Activated CD4-positive, alpha-beta T cell treated with anti-CD3 and anti-CD28 coated beads, Interleukin-2, amount 50 U/mL, for 4 hours (primary cell): ENCODE measurements around the gene KDELR1.
"Not testable (repeated sequence)": the region's sequence is repeated elsewhere in the genome, so short reads cannot be mapped to it uniquely, and the experiment has no call there.

Experiments
- DNase-seq, 2 experiments: peaks; one replicate each; pipeline ENCODE4 v3.0.0-alpha.2; 2020

KDELR1 gene

DNA sequence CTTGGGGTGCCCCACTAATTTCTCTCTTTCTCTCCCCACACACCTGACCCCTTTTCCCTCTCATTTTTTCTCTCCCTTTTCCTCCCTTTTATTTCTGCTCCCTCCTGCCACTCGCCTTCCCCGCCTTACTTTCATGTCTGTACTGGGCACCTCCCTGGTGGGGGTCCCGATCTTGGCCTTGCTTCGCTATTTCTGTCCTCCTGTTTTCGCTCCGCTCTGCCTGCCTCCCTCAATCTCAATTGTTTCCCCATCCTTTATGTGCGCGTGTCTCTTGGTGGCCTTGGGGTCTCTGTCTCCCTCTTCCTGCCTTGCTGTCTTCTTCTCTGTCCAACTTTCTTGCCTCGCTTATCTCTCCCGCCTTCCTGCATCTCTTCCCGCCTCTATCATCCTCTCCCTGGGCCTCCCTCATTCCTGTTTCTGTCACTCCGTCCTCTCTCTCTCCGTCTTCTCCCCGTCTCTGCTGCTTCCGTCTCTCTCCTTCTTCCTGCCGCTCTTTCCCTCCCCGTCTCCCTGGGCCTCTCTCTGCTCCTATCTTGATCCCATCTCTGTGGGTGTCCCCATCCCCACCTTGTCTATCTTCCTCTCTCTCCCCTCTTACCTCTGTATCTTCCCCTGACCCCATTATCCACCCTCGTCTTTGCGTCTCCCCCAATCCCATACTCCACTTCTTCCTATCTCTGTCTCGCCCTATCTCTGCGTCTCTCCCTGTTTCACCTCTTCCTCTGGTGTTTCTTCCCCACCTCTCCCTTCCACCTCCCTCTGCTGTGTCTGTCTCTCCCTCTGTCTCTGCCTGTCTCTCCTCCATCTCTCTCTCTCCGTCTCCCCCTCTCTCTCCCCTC is 6.1 kb upstream of the KDELR1 start:
- no peak for DNase-seq

DNA sequence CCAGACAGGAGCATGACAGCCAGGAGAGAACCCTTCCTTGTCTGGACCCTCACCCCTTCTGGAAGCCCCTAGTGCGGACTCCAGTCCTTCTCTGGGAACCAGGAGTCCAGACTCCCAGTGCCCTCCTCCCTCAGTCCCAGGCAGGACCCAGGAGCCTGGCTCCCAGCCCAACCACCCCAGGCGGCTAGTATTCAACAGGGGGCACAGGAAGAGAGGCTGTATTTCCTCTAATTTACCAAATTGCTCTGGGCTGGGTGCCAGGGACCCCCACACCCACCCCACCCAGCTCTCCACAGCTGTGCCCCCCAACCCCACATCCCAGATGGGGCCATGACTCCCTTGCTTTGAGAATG is 5.4 kb upstream of the KDELR1 start:
- DNase-seq: no peak

DNA sequence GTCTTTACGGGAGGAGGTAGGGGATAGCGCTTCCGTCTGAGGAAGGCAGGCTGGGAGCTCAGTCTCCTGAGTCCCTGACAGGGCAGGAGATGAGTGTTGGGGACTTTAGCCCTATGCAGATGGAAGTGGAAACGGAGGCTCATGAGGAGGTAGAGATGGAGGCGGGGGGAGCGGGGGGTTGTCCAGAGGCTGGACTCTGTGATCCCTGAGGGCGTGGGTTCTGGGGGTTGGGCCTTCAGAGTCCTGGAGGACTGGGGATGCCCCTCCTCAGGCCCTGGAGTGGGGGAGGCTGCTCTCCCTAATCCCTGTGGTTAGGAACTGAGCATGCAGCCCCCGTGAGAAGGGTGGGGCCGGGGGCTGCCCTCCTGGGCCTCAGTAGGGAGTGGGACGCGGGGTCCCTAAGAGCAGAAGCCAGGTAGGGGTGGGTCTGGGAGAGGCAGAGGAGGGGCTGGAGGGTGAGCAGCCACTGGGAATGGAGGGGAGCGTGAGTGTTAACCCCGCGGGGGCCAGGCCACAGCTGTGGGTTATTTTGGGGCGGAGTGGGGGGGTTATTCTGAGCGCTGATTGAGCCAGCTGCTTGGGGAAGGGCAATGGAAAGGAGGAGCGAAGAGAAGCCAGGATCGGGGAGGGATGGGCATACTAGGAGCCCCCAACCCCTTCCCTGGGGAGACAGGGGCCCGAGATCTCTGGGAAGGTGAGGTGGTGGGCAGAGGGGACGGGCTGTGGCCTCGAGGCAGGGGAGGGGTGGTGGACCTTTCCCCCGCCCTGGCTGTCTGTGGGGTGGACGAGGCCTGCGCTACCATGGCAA is 4.9 kb upstream of the KDELR1 start:
- no peak for DNase-seq

DNA sequence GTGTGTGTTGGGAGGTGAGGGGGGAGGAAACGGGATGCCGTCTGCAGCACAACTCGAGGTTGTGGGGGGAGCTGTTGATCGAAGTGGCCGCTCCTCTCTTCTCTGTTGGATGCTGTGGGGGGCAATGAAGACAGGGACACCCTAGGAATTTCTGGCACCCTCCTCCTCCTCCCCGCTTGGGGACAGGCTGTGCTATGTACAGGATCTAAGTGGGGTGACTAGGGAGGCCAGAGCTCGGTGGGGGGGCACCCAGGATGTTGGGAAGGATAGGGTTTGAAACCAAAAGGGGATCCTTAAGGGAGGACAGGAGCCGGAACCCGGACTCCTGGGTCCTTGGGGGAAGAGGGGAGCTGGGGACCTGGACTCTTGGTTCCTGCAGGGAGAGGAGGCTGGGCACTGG is 4.1 kb upstream of the KDELR1 start:
- DNase-seq: no peak

DNA sequence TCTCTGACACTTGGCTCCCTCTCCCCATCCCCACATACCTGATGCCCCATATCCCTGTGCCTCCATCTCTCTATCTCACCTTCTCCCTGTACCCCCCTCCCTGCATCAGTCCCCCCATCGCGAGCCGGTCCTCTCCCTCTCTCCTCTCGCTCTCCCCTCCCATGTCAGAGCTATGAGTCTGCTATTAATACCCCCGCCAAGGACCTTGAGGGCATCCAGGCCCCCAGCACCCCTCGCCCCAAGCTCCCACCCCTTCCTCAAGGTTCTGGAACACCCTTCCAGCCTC is 3.8 kb upstream of the KDELR1 start:
- DNase-seq: no peak

DNA sequence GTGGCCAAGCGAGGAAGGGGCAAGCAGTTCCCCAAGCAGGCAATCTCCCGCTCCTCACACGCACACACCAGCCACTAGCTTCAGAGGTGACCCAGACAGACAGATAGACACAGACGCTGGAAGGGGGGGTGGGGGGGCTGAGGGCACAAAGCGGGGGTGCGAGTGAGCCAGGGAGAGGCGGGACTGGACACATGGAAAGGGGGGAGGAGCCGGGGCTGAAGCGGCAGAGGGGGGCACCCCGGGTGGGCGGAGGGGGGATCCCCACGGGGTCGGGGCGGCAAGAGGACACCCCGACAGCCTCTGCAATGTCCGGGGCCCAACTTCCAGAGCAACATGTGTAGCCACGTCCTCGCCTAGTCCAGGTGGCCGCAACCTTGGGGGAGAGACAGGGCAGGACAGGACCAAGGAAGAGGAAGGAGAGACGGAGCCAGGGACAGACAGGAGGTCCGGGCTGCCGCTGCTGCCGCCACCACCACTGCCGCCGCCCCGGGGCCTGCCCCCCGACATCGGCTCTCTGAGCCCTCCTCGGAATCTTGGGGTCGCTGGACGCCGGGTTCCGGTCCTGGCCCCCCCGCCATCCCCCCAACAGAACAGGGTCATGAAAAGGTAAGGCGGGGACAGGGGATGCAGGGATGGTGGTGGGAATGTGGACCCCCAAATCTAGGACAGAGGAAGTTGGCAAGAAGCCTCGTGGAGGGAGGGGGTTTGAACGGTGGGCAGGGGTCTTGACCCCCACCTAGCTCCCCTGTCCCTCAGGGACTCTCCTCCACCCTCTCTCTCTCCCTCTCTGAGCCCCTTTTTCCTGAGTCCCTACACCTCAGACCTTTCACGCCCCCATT is 3.2 kb upstream of the KDELR1 start:
- DNase-seq: no peak

DNA sequence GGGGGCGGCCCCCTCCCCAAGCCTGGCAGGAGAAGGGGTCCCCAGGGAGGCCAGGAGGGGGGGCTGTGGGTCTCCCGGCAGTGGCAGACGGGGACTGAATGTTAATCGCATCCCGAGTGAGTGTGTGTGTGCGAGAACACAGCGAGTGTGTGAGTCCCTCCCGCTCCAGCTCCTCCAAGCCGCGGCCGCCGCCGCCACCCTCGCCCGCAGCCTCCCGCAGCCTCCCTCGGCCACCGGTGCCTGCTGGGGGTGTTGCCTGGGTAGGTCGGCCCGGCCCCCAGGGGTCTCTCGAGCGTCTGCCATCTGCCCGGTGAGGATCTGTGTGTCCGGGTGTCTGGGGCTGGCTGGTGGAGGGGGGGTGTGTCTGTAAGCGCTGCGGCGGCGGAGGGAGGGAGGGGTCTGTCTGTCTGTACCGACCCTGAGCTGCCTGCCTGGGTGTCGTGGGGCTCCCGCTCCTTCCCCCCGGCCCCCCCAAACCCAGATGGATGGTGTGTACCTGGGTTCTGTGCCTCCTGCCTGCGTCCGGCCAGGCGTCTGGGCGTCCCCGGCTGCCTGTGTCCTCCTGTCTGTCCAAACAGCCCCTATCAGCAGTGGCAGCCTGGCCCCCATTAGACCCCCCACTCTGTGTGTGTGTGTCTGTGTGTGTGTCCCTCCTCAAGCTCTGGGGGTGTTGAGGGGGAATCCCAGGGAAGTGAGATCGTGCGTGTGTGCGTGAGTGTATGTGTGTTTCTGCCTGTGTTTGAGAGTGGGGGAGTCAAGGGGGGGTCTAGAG is 2.4 kb upstream of the KDELR1 start, which contains the start of gene GRIN2D:
GRIN2D (plus strand) TSS at position 110 of the 772 bp plus-strand sequence. CDS start 4,725 bp downstream, outside the sequence.
- DNase-seq: no peak

DNA sequence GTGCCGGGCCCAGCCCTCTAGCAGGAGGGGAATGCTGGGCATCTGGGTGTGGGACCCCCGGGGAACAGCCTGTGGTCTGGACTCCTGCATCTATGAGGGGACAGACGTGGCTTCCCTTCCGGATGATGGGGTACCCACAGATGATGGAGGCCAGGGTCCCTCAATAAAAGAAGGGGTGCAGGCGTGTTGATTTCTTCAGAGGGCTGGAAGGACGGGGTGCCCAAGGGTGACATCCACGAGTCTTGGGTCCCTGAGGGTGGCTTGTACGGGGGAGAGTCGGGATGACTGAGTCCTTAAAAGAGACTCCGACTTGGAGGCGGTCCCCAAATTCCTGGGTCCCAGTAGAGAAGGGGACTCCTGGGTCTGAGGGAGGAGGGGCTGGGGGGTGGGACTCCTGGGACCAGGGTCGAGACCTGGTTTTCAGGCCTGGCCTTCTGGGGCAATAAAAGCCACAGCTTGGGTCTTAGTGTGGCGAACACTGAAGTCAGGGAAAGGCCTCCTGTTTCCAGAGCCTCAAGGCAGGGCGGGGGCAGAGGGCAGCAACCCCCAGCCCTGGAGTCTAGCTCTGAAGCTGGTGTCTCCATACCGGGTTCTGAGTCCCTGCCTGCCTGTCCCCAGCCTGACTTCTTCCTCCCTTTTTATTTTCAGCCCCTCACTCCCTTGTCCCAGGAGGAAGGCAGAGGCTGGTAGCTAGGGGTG is 1.7 kb upstream of the KDELR1 start:
- DNase-seq: no peak

DNA sequence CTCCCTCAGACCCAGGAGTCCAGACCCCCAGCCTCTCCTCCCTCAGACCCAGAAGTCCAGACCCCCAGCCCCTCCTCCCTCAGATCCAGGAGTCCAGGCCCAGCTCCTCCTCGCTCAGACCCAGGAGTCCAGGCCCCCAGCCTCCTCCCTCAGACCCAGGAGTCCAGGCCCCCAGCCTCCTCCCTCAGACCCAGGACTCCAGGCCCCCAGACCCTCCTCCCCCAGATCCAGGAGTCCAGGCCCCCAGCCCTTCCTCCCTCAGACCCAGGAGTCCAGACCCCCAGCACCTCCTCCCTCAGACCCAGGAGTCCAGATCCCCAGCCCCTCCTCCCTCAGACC is 624 bp upstream of the KDELR1 start:
- not testable (repeated sequence) for DNase-seq

DNA sequence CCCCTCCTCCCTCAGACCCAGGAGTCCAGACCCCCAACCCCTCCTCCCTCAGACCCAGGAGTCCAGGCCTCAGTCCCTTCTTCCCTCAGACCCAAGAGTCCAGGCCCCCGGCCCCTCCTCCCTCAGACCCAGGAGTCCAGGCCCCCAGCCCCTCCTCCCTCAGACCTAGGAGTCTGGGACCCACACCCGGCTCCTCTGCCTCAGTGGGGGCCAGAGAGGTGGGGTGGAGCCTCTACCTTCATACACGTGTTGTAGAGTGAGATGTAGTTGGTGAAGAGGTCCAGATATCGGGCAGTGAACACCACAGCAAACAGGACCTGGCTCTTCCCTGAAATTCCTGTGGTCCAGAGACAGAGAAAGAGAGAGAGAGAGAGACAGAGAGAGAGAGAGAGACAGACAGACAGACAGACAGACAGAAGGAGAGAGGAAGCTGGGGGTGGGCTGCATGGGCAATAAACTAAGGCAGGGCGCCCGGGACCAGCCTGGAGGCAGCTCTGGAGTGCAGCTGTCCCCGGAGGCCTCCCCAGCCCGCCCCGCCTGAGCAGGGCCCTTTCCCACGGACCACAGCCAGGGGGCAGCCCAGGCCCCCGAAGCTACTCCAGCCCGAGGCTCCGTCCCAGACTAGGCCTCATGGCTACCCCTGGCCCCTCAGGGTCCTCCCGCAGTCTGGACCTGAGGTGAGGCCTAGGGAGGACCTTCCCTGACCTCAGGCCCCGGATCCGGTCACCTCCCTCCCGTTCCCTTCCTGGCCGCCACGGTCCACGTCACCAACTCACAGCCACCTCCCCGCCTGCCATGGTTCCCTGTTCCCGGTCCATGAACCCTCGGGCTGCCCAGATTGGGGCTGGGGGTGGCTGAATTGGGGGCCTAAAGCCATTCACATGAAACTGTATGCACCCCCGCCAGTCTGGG is 907 bp downstream of the KDELR1 start:
- peak; percentile 58 to 59 for DNase-seq

DNA sequence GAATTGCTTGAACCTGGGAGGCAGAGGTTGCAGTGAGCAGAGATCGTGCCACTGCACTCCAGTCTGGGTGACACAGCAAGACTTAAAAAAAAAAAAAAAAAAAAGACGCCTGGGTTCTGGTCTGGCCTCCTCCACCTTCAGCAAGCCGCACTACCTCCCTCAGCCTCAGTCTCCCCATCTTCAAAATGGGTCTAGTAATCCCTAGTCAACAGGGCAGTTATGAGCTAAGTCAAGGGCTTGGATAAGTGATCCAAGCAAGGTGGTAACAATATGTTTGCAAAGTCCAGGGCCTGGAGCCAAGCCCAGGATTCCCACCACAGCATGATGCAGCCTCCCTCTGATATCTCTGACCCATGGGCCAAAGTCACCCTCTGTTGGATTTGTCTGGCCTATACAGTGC is 4.4 kb downstream of the KDELR1 start:
- no peak for DNase-seq

DNA sequence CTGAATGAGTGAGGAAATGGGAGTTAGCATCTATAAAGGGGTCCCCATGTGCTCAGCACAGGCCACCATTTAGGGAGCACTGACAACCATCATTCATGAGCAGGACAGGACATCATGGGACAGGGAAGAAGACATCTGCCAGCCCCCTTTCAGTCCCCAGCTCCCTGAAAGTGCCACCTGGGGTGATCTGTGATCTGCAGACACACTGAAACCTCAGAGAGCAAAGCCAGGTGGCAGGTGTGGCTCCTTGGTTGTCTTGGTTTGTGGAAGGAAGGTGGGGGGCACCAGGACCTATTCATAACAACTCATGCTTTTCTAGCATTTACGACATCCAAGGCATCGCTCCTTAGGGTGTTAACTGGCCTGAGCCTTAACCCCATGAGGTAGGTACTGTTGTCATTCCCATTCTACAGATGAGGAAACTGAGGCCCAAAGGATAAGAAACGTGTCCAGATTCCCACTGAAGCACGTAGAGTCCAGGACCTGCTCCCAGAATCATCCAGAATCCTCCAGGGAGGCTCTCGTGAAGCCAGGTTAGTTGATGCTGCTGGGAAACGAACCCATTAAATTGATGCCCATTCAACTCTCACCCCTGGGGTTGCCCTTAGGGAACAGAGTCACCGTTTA is 5.8 kb downstream of the KDELR1 start:
- no peak for DNase-seq

DNA sequence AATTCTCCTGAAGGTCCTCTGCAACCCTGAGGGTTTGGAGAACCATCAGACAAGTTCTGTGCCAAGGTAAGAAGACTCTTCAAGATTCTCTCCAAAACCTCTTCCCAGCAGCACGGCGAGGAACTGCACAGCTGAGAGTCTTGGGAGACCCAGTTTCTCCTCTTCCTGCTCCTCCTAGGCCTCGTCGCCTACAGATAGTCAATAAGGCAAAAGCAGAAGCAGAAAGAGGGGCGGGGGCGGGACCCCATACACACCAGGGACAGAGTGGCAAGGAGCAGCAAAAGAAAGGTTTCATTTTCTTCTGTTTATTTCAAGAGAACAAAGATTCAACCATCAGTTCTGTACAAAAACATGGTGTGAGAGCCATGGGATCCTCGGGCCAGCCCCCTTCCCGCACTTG is 9.1 kb downstream of the KDELR1 start:
- no peak for DNase-seq

DNA sequence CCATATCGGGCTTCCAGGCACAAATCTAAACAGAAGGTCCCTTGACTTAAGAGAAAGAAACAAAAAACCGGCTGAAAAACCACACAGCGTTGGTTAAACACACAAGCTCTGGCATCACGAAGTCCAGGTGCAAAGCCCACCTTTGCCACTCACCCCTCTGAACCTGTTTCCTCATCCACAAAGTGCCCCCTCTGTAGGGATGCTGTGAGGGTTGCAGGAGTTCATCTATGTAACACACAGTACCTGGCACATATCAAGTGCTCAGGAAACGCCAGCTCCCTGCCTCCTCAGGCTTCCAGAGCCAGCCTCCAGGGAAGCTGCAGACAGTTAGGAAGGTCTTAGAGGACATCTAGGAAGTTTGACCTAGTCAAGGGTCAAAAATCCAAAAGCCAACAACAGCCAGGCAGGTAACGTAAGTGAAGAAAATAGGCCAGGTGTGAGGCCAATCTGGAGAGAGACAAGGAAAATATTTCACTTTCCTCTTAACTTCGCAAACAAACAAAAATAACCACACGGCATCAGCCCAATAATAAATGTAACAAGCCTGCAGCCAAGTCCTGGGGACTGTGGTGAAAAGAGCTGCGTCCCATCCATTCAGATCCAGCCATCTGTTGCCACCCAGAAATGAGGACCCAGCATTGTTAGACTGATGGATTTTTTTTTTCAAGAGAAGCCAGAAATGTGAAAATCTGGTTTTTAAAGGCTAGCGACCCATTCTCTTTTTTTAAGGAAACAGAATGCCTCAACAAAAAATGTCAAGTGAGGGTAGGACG is 10.0 kb downstream of the KDELR1 start:
- DNase-seq: no peak

DNA sequence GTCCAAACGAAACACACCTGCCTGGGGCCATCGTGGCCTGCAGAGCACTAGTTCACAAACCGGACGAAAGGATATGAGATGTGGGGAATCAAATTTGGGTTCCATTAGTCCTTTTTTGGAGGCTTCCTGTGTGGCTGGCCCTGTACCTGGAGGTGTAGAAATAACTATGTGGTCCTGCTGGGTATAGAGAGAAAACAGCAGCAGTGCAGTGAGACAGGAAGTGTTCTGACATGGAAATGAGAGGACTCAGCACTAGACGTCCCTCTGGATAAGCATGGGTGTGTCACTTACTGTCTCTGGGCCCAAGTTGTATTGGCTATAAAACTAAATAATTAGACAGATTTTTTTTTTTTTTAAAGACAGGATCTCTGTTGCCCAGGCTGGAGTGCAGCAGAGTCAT is 12.3 kb downstream of the KDELR1 start:
- DNase-seq: no peak

DNA sequence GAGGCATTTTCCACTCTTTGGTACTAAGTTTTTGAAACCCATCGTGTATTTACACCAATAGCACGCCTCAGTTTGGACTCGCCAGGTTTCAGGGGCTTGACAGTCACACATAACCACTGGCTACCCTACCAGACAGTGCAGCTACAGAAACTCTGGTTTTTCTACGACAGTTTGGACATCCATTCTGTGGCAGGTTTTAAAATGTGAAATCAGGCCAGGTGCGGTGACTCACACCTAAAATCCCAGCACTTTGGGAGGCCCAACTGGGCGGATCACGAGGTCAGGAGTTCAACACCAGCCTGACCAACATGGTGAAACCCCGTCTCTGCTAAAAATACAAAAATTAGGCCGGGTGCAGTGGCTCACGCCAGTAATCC is 13.2 kb downstream of the KDELR1 start:
- DNase-seq: no peak

DNA sequence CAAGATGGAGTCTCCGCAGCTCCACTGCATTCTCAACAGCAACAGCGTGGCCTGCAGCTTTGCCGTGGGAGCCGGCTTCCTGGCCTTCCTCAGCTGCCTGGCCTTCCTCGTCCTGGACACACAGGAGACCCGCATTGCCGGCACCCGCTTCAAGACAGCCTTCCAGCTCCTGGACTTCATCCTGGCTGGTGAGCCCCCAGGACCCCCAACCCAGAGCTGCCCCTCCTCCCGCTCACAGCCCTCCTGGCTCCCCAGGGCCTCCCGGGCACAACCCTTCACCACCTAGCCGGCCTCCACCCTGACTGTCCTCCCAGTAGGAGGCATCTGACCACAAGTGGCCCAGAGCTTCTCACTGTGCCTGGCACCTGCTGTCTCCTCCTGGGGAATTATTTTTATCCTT is 17.8 kb downstream of the KDELR1 start:
- DNase-seq: no peak

DNA sequence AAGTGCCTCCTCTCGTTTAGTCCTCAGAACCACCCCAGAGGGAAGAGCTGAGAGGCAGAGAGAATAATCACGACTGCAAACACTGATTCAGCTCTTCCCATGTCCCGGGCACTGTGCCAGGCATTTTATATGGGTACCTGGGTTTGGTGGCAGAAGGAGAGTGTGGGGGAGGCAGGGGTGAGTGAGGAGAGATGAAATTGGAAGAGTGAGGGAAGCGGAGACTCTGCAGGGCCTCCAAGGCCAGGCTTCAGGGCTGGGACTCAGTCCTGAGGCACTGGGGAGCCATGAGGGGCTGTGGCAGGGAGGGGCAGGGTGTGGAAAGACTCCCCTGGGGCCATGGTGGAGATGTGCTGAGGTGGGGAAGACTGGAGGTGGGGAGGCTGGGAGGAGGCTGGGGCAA is 18.4 kb downstream of the KDELR1 start:
- no peak for DNase-seq

DNA sequence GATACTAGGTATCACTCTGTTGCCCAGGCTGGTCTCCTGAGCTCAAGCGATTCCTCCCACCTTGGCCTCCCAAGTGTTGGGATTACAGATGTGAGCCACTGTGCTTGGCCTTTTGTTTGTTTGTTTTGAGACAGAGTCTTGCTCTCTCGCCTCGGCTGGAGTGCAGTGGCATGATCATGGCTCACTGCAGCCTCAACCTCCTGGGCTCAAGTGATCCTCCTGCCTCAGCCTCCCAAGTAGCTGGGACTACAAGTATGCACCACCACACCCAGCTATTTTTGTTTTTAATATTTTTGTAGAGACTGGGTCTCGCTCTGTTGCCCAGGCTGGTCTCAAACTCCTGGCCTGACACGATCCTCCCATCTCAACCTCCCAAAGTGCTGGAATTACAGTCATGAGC is 19.6 kb downstream of the KDELR1 start:
- DNase-seq: not testable (repeated sequence)

DNA sequence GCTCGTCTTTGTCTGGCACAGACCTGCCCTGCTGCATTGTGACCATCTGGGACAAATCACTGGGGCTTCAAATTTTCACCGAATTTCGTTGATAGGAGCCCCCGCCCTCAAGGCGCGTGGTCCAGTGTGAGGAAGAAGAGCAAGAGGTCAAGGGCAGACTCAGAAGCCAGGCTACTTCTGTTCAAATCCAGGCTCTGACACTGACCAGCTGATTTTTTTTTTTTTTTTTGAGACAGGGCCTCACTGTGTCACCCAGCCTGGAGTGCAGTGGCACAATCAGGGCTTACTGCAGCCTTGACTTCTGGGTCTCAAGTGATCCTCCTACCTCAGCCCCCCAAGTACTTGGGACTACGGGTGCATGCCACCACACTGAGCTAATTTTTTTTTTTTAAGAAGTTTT is 20.0 kb downstream of the KDELR1 start:
- no peak for DNase-seq
